Fibroblast of skin of left quadriceps (primary cell): Measurements from ENCODE around the gene SRP9.
A peak's percentile ranks its signal among the peaks of the same experiment; 100 is the strongest.
"Not testable (repeated sequence)": the region's sequence is repeated elsewhere in the genome, so short reads cannot be mapped to it uniquely, and the experiment has no call there.

Experiments
- DNase-seq, 2 experiments: peaks; one replicate each; pipeline ENCODE4 v3.0.0-alpha.2; 2013; ENCODE audit warnings: low read depth in 2 of 2

SRP9 gene

GRCh38 chr1:225814381-225814780 is 36.8 kb downstream of the SRP9 start:
- no peak for DNase-seq

GRCh38 chr1:225815090-225815489 is 37.5 kb downstream of the SRP9 start:
- DNase-seq: not testable (repeated sequence)

GRCh38 chr1:225815526-225816178 is 38.0 kb downstream of the SRP9 start:
- no peak for DNase-seq

DNA sequence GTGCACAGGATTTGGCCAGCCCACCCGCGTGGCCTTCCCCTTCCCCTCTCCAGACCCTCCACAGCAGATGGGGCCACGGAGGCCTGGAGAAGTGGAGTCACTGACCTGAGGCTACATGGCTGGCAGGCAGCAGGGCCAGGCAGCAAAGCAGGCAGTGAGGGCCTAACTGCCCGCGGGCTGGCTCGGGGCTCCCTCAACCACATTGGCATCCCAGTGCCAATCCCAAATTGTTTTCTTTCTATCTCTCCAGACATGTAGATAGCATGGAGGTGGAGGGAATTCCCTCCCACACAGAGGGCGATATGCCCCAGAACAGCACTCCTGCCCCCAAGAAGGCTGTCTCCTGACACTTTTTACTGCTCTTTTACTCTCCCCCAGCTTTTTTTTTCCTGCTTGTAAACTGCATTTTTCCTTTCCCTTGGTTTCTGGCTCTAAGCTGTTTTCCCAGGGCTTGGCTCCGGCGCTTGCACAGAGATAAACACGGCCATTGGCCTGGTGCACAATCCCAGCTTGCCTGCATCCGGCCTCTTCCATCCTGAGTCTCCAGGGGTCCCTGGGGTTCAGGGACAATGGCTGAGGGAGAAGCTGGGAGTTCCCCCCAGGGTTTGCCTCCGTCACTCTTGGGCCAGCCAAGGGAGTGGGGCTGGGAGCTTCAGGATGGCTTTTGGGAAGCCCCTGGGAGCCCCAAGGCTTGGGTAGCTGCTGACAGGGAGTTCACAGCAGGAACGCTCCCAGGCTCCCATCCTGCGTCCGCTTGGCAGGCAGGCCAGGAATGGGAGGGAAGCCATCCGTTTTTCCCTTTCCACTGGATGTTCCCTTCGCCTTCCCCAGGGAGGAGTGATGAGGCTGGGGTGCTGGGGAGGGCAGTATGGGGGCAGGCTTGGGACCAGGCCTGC is 39.3 kb downstream of the SRP9 start:
- no peak for DNase-seq

- DNase-seq: peak in 1 of 2 experiments; percentile 28
Measured at GRCh38 chr1:225817611-225818061, 40.0 kb downstream of the SRP9 start.

DNA sequence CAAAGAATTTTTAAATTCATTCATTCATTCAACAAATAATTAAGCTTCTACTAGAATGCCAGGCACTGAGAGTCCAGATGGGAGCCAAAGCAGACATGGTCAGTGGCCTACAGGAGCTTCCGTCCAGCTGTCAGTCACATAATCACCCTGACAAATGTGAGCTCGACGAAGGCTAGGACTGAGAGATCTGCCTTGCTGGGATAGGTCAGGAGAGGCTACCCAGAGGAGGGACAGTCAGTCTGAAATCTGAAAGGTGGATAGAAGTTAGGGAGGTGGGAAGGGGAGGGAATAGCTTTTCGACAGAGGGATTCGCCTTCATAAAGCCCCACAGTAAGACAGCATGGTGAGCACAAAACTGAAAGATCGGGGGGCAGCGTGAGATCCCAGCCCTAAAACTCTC is 40.6 kb downstream of the SRP9 start:
- no peak for DNase-seq

DNA sequence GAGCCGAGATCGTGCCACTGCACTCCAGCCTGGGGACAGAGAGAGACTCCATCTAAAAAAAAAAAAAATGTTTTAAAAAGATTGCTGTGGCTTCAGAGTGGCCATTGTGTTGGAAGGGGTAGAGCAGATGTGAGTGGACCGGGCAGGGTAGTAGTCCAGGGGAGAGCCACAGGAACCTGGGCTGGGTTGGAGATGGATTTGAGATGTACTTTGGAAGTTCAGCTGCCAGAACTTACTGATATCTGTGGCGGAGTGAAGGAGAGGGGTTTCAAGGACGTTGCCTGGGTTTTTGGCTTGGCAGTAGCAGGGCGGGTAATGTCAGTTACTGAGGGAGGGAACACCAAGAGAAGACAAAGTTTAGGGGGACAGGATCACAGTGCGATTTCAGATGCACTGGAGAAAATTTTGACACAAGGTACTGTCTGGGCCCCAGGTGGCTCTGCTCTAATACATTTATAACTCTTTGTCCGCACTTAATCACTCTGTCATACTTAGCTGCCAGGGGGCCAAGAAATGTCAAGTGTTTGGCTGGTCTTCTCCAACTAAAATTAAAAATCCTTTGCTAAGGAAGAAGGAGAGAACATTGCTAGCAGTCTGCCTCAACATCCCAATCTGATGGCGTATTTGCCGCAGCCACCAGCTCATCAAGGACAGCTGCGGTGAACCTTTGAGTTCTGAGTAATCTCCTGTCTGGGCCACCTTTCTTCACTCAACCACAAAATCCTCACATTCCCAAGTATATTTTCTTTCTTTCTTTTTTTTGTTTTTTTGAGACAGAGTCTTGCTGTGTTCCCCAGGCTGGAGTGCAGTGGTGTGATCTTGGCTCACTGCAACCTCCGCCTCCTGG is 41.9 kb downstream of the SRP9 start:
- DNase-seq: no peak

GRCh38 chr1:225820522-225821120 is 43.0 kb downstream of the SRP9 start:
- DNase-seq: no peak

- no peak for DNase-seq
Measured at GRCh38 chr1:225822655-225823403, 45.2 kb downstream of the SRP9 start.

DNA sequence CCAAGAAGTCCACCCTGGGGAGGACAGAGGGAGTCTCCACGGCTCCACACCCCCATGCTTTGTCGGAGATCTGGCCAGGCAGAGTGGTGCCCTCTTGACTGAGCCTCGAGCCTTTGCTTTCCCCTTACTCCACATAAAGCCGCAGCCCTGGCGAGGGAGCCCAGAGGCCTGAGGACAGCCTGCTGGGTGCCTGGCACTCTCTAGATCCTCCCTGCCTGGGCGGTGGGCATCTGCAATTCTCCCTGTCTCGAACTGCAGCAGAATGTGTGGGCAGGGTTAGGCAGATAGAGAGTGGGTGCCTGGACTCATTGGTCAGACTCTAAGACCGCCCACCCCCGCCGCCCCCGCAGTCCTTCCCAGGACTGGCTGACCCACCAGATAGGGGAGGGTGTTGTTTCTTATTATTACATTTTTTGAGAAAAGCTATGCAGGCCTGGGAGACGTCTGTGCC is 46.2 kb downstream of the SRP9 start:
- no peak for DNase-seq

DNA sequence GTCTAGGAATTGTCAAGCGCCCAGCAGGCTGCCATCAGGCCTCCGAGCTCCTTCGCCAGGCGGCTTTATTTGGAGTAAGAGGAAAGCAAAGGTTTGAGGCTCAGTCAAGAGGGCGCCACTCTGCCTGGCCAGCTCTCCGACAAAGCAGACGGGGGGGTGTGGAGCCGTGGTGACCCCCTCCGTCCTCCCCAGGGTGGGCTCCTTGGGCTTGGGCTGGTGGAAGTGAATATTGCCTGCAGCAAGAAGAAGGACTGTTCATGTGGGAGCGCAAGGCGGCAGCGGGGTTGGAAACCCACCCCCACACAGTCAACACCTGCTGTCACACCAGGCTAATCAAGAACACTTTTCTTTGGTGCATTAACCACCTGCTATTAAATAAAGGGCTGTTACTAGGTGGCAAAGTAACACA is 46.9 kb downstream of the SRP9 start:
- DNase-seq: no peak

GRCh38 chr1:225825078-225825477 is 47.5 kb downstream of the SRP9 start:
- no peak for DNase-seq

GRCh38 chr1:225825607-225826007 is 48.0 kb downstream of the SRP9 start:
- no peak for DNase-seq

DNA sequence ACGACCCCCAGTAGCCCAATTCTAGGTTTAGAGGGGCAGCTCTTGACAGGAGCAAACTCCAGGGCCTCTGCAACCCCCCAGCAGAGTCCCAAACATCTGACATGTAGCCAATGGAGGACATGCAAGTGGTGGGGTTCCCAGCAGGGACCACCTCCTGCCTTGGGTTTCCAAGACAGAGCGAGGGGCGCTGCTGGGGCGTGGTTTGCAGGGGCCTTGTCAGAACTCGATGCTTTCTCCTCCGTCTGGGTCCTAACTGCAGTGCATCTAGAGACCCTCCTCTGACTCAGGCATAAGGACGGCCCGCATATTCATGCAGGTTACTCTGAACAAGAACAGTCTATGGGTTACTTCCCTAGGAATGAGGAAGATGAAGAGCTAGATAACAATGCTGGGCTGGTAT is 49.5 kb downstream of the SRP9 start:
- DNase-seq: no peak

DNA sequence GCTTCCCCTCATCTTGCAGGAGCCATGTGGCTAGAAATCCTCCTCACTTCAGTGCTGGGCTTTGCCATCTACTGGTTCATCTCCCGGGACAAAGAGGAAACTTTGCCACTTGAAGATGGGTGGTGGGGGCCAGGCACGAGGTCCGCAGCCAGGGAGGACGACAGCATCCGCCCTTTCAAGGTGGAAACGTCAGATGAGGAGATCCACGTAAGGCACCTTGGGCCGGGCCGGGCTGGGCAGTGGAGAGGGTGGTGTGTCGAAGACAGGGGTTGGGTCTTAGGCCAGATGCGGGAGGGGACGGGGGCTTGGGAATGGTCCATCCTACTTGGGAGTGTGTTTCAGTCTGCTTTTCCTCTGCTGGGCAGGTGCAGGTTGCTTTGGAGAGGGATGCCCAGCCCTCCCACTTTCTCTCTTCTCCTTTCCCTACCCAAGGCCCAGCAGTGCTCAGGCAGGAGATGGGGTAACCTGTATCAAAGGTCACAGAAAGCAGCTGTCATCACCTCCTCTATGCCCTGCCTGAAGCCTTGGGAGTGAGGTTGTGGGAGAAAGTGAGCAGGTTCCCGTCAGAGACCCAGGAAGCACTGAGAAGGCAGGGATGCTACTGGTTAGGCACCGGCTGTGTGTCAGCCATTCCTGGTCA is 51.2 kb downstream of the SRP9 start:
- no peak for DNase-seq

- DNase-seq: no peak
Measured at GRCh38 chr1:225830841-225831240, 53.2 kb downstream of the SRP9 start.

GRCh38 chr1:225834417-225835329 is 57.0 kb downstream of the SRP9 start:
- DNase-seq: peak; percentile 78 to 79

DNA sequence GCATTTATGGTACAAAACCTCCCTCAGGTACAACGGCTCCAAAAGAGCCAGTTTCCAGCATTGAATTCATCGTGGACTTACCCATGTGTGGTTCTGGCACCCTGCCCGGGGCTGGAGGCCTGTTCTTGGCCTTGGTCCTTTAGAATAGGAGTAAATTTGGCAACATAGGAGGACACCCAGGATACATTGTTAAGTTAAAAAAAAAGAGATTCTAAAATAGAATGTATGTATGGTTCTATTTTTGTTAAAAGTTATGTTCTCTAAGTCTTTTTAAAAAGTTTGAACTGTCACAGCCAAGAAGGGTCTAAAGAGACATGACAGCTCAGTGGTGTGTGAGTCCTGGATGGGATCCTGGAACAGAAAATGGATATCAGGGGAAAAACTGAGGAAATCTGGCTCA is 58.2 kb downstream of the SRP9 start:
- DNase-seq: no peak

GRCh38 chr1:225836296-225836695 is 58.7 kb downstream of the SRP9 start:
- not testable (repeated sequence) for DNase-seq
